Prostate gland (tissue), 2 donors: ENCODE results near the gene SLC25A38. TPM values are rescaled to one million over a fixed set of nuclear protein-coding genes. Genes with fewer than 3 reads are reported as not detected.
"Not testable (repeated sequence)": the region's sequence is repeated elsewhere in the genome, so short reads cannot be mapped to it uniquely, and the experiment has no call there.

ENCODE experiments used
- DNase-seq: peaks from one replicate; pipeline ENCODE4 v3.0.0-alpha.2; 2019; ENCODE audit warnings: low spot score
- H3K27ac ChIP-seq, 2 donors: fragments of 200-600 bp; sonication (generic); 2 replicates each; pipeline ENCODE4 v1.5.1; 2017 to 2019
- H3K27me3 ChIP-seq: fragments of 200-600 bp; sonication (generic); replicated peaks from 2 replicates; pipeline ENCODE4 v1.5.1; 2019; ENCODE audit not compliant: insufficient read depth
- H3K36me3 ChIP-seq, 2 donors: fragments of 200-600 bp; sonication (generic); 1 replicate in 1 of 2; 2 replicates in 1 of 2; pipeline versions ENCODE4 v1.5.1 to v1.8.1; 2017 to 2019
- H3K4me1 ChIP-seq: fragments of 200-600 bp; sonication (generic); replicated peaks from 2 replicates; pipeline ENCODE4 v1.5.1; 2019
- H3K4me3 ChIP-seq, 2 donors: fragments of 200-600 bp; sonication (generic); 2 replicates each; pipeline ENCODE4 v1.5.1; 2017 to 2019
- H3K9me3 ChIP-seq: fragments of 200-600 bp; sonication (generic); 2 replicates; pipeline ENCODE4 v1.5.1; 2017
- POLR2A ChIP-seq: fragments of 450-650 bp; IDR thresholded peaks from one replicate; pipeline ENCODE4 v1.6.1; 2016; ENCODE audit warnings: antibody characterized with exemption, mild to moderate bottlenecking
- POLR2AphosphoS5 ChIP-seq: sonication (generic); formaldehyde crosslinking; IDR thresholded peaks from one replicate; pipeline ENCODE4 v1.6.1; 2017; ENCODE audit warnings: antibody characterized with exemption
- WGBS: methylation state at CpG from one replicate; pipeline ENCODE4 v1.1.5; 2018; 5-methylcytosine and 5-hydroxymethylcytosine counted together
- intact Hi-C: fragments of 100-400 bp; cut with DNase I; formaldehyde crosslinking; loops from one replicate; pipeline ENCODE4 v1.14.2; 2022
- total RNA-seq, 2 donors: library from RNA; depleted of rRNA; stranded (reverse); fragments of >200 nt; gene quantifications; one replicate each; pipeline ENCODE4 v1.1.0, GENCODE V29; 2016
- TF ChIP-seq, protein P1 (sequence below), 4 experiments: fragments of 200-600 bp in 2 of 4; fragments of 450-650 bp in 2 of 4; sonication (generic) in 2 of 4; IDR thresholded peaks; 1 replicate in 3 of 4; 2 replicates in 1 of 4; pipeline ENCODE4 v1.5.1; 2016 to 2019; ENCODE audit warnings: antibody characterized with exemption in 4 of 4, mild to moderate bottlenecking in 2 of 4, moderate library complexity in 2 of 4

The SLC25A38 gene
- total RNA-seq, 2 donors from 2014 or later, result 36.7 to 72.4 TPM

DNA sequence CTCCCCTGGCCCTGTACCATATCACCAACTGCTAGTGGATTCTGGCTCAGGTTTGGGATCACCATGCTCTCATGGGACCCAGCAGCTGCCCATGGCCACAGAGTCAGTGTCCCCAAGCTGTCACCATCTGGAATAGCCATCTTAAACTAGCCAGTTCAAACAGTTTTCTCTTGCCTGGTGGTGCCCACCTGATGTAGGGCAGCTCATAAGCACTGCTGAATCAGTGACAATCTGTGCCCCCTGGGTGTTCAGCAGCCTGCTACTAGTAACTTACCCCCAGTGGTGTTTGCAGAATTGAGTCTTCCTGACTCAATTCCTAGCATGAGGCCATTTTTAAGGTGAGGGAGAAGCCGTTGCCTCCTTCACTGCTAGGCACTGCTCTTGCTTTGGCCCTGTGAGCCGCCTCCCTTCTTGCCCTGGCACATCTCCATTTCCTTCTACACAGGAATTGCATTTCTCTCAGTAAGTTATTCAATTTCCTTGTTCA, 31.3 kb downstream of the SLC25A38 start:
- TF ChIP-seq, protein P1, sequence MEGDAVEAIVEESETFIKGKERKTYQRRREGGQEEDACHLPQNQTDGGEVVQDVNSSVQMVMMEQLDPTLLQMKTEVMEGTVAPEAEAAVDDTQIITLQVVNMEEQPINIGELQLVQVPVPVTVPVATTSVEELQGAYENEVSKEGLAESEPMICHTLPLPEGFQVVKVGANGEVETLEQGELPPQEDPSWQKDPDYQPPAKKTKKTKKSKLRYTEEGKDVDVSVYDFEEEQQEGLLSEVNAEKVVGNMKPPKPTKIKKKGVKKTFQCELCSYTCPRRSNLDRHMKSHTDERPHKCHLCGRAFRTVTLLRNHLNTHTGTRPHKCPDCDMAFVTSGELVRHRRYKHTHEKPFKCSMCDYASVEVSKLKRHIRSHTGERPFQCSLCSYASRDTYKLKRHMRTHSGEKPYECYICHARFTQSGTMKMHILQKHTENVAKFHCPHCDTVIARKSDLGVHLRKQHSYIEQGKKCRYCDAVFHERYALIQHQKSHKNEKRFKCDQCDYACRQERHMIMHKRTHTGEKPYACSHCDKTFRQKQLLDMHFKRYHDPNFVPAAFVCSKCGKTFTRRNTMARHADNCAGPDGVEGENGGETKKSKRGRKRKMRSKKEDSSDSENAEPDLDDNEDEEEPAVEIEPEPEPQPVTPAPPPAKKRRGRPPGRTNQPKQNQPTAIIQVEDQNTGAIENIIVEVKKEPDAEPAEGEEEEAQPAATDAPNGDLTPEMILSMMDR (IDR thresholded peaks at IDR 0.05), result no peak
- TF ChIP-seq POLR2AphosphoS5, result no peak
- TF ChIP-seq POLR2A, result no peak
- Histone ChIP-seq H3K27ac (no peak overlapping the region), H3K36me3 (peaks cover 0 to 8% of the 10 kb centered on the region in 2 donors), H3K27me3 (no peaks in the 10 kb centered on the region), H3K9me3 (no peaks in the 10 kb centered on the region), H3K4me3 (no peak overlapping the region), H3K4me1 (no peaks in the 10 kb centered on the region)
- DNase-seq, result no peak
- intact Hi-C loops, result no loop called here
- 36% methylated on average over 2 of the region's 2 CpGs for WGBS

DNA sequence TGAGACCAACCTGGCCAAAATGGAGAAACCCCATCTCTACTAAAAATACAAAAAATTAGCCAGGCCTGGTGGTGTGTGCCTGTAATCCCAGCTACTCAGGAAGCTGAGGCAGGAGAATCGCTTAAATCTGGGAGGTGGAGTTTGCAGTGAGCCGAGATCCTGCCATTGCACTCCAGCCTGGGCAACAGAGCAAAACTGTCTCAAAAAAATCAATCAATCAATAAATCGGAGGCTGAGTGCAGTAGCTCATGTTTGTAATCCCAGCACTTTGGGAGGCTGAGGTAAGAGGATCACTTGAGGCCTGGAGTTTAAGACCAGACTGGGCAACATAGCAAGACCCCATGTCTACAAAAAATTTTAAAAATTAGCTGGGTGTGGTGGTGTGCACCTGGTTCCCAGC, 32.1 kb downstream of the SLC25A38 start:
- H3K27me3 ChIP-seq, H3K4me1 ChIP-seq, H3K9me3 ChIP-seq, H3K27ac ChIP-seq, H3K36me3 ChIP-seq, H3K4me3 ChIP-seq, intact Hi-C loops, DNase-seq: not testable (repeated sequence)
- WGBS, result 88% methylated on average over 3 of the region's 3 CpGs

DNA sequence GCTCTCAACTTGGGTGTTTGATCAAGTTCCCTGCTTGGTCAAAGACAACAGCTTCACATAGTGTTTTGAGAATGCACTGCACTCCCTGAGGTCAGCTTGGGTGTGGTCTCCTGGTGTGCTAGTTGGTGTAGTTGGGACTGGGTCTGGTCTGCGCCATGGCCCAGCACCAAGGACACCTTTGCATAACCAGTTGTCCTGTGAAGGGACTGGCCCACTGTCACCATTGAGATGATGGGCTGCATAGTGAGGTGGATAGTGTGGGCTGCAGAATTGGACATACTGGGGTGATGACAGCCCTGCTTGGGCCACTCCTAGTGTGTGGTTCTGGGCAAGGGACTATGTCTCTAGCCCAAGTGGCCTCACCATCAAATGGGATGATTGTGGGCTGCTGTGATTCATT, 32.8 kb downstream of the SLC25A38 start:
- Histone ChIP-seq H3K36me3 (peaks cover 0 to under 1% of the 10 kb centered on the region in 2 donors), H3K4me3 (no peak overlapping the region), H3K4me1 (no peaks in the 10 kb centered on the region), H3K27ac (no peak overlapping the region), H3K27me3 (no peaks in the 10 kb centered on the region), H3K9me3 (no peaks in the 10 kb centered on the region)
- intact Hi-C loops, result no loop called here
- WGBS, result 100% methylated on average over 1 of the region's 1 CpG
- no peak for TF ChIP-seq POLR2A
- TF ChIP-seq, protein P1 (IDR thresholded peaks at IDR 0.05), result no peak
- TF ChIP-seq POLR2AphosphoS5, result no peak
- no peak for DNase-seq

DNA sequence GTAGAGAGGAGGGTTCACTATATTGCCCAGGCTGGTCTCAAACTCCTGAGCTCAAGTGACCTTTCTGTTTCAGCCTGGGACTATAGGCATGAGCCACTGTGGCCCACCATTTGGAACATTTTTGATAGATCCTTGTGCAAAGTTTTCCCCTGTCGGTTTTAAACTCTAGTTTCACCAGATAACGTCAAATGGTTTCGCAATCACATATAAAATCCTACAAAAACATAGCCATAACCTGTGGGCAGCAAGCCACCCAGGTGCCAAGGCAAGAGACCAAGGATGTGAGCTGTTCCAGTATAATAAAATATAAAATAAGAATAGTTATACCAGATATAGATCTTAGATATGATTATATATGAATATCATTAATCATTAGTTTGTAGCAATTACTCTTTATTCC, 33.8 kb downstream of the SLC25A38 start:
- DNase-seq, H3K36me3 ChIP-seq, H3K4me1 ChIP-seq, intact Hi-C loops, H3K9me3 ChIP-seq, H3K4me3 ChIP-seq, H3K27me3 ChIP-seq, H3K27ac ChIP-seq: not testable (repeated sequence)
- 42% methylated on average over 3 of the region's 3 CpGs for WGBS

DNA sequence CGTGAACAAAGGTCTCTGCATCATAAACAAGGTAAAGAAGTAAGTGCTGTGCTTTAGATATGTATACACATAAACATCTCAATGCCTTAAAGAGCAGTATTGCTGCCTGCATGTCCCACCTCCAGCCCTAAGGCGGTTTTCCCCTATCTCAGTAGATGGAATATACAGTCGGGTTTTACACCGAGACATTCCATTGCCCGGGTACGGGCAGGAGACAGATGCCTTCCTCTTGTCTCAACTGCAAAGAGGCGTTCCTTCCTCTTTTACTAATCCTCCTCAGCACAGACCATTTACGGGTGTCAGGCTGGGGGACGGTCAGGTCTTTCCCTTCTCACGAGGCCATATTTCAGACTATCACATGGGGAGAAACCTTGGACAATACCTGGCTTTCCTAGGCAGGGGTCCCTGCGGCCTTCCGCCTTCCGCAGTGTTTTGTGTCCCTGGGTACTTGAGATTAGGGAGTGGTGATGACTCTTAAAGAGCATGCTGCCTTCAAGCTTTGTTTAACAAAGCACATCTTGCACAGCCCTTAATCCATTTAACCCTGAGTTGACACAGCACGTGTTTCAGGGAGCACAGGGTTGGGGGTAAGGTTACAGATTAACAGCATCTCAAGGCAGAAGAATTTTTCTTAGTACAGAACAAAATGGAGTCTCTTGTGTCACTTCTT, 35.5 kb downstream of the SLC25A38 start:
- H3K4me3 ChIP-seq, H3K4me1 ChIP-seq, H3K27ac ChIP-seq, H3K9me3 ChIP-seq, intact Hi-C loops, H3K36me3 ChIP-seq, H3K27me3 ChIP-seq, DNase-seq: not testable (repeated sequence)
- 54% methylated on average over 14 of the region's 14 CpGs for WGBS

DNA sequence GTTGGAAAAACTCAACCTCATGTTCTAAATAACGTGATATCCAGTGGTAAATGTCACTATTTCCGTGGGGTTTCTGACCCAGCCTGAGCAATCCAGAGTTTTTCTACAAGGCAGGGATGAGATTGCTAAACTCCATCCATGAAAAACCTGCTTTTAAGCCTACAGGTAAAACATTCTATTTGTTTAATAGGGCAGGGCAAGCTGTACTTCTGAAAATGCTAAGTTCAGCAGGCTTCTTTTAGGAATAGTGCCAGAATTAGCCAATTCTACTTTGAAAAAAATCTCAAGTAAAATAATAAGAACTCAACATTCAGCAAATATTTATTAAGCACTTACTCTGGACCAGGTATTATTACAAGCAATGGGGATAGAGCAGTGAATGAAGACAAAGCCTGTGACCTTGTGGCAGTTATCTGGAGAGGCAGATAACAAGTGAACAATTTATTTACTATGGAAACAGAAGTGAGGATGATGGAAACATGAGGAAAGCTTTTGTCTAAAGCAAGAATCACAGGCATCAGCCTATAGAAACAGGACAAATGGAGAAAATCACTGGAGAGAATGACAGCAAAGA, 36.7 kb downstream of the SLC25A38 start:
- TF ChIP-seq, protein P1 (IDR thresholded peaks at IDR 0.05), result no peak
- H3K27me3 ChIP-seq, result no peaks in the 10 kb centered on the region
- no peaks in the 10 kb centered on the region for H3K9me3 ChIP-seq
- WGBS, result 71% methylated on average over 2 of the region's 2 CpGs
- intact Hi-C loops, result no loop called here
- H3K27ac ChIP-seq, result no peak overlapping the region
- H3K36me3 ChIP-seq, result no peaks in the 10 kb centered on the region
- no peaks in the 10 kb centered on the region for H3K4me1 ChIP-seq
- no peak overlapping the region for H3K4me3 ChIP-seq
- DNase-seq, result no peak
